Colonic mucosa (tissue), 4 donors: Measurements from ENCODE around the gene DHRS3. TPM values are rescaled to one million over a fixed set of nuclear protein-coding genes. Genes with fewer than 3 reads are reported as not detected.

Source experiments
- DNase-seq: peaks from one replicate; pipeline ENCODE4 v3.0.0-alpha.2; 2020
- H3K27ac ChIP-seq: fragments of 200-600 bp; one replicate; pipeline ENCODE4 v1.8.0; 2021
- H3K27me3 ChIP-seq: fragments of 200-600 bp; one replicate; pipeline ENCODE4 v1.8.0; 2021
- H3K36me3 ChIP-seq: fragments of 200-600 bp; one replicate; pipeline ENCODE4 v1.8.0; 2021
- H3K4me1 ChIP-seq: fragments of 200-600 bp; one replicate; pipeline ENCODE4 v1.8.0; 2021; ENCODE audit warnings: mild to moderate bottlenecking
- H3K4me3 ChIP-seq: fragments of 200-600 bp; one replicate; pipeline ENCODE4 v1.8.0; 2021
- H3K9ac ChIP-seq, 2 donors: one replicate each; pipeline ENCODE4 v1.7.0; 2013; ENCODE audit warnings: control low read depth in 2 of 2, low read depth in 2 of 2, low read length in 2 of 2
- H3K9me3 ChIP-seq: fragments of 200-600 bp; one replicate; pipeline ENCODE4 v1.8.0; 2021
- CTCF ChIP-seq: fragments of 200-600 bp; IDR thresholded peaks from one replicate; pipeline ENCODE4 v1.8.0; 2022; ENCODE audit warnings: antibody characterized with exemption, mild to moderate bottlenecking
- intact Hi-C: fragments of 100-400 bp; cut with DNase I; formaldehyde crosslinking; loops from one replicate; pipeline ENCODE4 v1.14.1; 2022
- total RNA-seq, 2 donors: library from RNA; stranded (reverse); fragmentation: NEBNext Ultra II Directional in 1 of 2; extraction: Animal tissue kit (Norgen Biotek cat#: 25700) in 1 of 2; gene quantifications; one replicate each; pipeline ENCODE4 v1.2.1, GENCODE V29; 2021
- donor health status: healthy.
- donor health status: DM: no; HTN: no; CAD: no.
- donor health status: DM: no; HTN: no; CAD: no.

The DHRS3 gene
- total RNA-seq, 2 donors from 2014 or later, result 69.6 to 120 TPM

GRCh38 chr1:12599657-12600056 lies 18.4 kb downstream of the DHRS3 start:
- Histone ChIP-seq H3K9me3 (no peaks in the 10 kb centered on the region), H3K4me3 (no peak overlapping the region), H3K27ac (no peak overlapping the region), H3K4me1 (peaks cover 44% of the 10 kb centered on the region), H3K27me3 (no peaks in the 10 kb centered on the region), H3K9ac (no peak overlapping the region), H3K36me3 (no peaks in the 10 kb centered on the region)
- no peak for DNase-seq
- intact Hi-C loops, result loop anchor here (5.0 kb wide), 1 partner anchor 197 kb away; no protein-coding TSS in a partner anchor
- TF ChIP-seq CTCF, result no peak

- H3K36me3 ChIP-seq, result no peaks in the 10 kb centered on the region
- H3K4me3 ChIP-seq, result no peak overlapping the region
- peak; percentile 17 for DNase-seq
- peaks cover 38% of the 10 kb centered on the region for H3K4me1 ChIP-seq
- no peaks in the 10 kb centered on the region for H3K27me3 ChIP-seq
- TF ChIP-seq CTCF, result no peak
- no peak overlapping the region for H3K27ac ChIP-seq
- no peaks in the 10 kb centered on the region for H3K9me3 ChIP-seq
- intact Hi-C loops, result loop anchor here (5.0 kb wide), 1 partner anchor 197 kb away; no protein-coding TSS in a partner anchor
- H3K9ac ChIP-seq, result no peak overlapping the region
Observed at GRCh38 chr1:12598974-12599373, 19.0 kb downstream of the DHRS3 start.

- Histone ChIP-seq H3K4me3 (no peak overlapping the region), H3K4me1 (peaks cover 35% of the 10 kb centered on the region), H3K9me3 (no peaks in the 10 kb centered on the region), H3K27me3 (no peaks in the 10 kb centered on the region), H3K9ac (no peak overlapping the region), H3K36me3 (no peaks in the 10 kb centered on the region), H3K27ac (peak overlapping the region; percentile 5)
- intact Hi-C loops, result loop anchor here (2.0 to 5.0 kb wide), 2 partner anchors 19 to 195 kb away; no protein-coding TSS in a partner anchor
- no peak for TF ChIP-seq CTCF
- peak; percentile 44 for DNase-seq
Observed at GRCh38 chr1:12597792-12598191, 20.2 kb downstream of the DHRS3 start.

- Histone ChIP-seq H3K36me3 (no peaks in the 10 kb centered on the region), H3K9ac (peak overlapping the region in 1 of 2 donors; percentile 59), H3K4me3 (peak overlapping the region; percentile 25), H3K27me3 (no peaks in the 10 kb centered on the region), H3K27ac (peak overlapping the region; percentile 83), H3K9me3 (no peaks in the 10 kb centered on the region), H3K4me1 (peaks cover 19% of the 10 kb centered on the region)
- peak; percentile 56 for DNase-seq
- TF ChIP-seq CTCF, result no peak
- intact Hi-C loops, result loop anchor here (2.0 to 5.0 kb wide), 2 partner anchors 21 to 194 kb away; no protein-coding TSS in a partner anchor
Observed at GRCh38 chr1:12596007-12596821, 21.8 kb downstream of the DHRS3 start.

GRCh38 chr1:12595757-12596006 lies 22.3 kb downstream of the DHRS3 start:
- Histone ChIP-seq H3K9me3 (no peaks in the 10 kb centered on the region), H3K4me1 (peaks cover 19% of the 10 kb centered on the region), H3K27me3 (no peaks in the 10 kb centered on the region), H3K9ac (peak overlapping the region; percentile 13 to 59), H3K36me3 (no peaks in the 10 kb centered on the region), H3K27ac (peak overlapping the region; percentile 83), H3K4me3 (peak overlapping the region; percentile 25)
- peak; percentile 90 for DNase-seq
- intact Hi-C loops, result loop anchor here (2.0 to 5.0 kb wide), 2 partner anchors 21 to 193 kb away; no protein-coding TSS in a partner anchor
- no peak for TF ChIP-seq CTCF
